ENCODE results near the gene CFB. TPM values are rescaled to one million over a fixed set of nuclear protein-coding genes. Genes with fewer than 3 reads are reported as not detected.

The CFB gene
- 3.2 TPM for total RNA-seq

GRCh38 chr6:31945507-31946369 lies at the start of gene CFB:
CFB (plus strand) TSS chr6:31946095; CDS start chr6:31946222, 127 bp downstream.

GRCh38 chr6:31897612-31898382 lies 48.1 kb upstream of the CFB start, which contains the start of gene EHMT2:
EHMT2 (minus strand) TSS chr6:31897698; CDS start chr6:31897677, 21 bp downstream.

GRCh38 chr6:31901953-31902643 lies 43.8 kb upstream of the CFB start, which contains the start of gene ZBTB12:
ZBTB12 (minus strand) TSS chr6:31902086; CDS start chr6:31901305, 781 bp downstream.

GRCh38 chr6:31927242-31927862 lies 18.5 kb upstream of the CFB start, which contains the start of gene C2:
C2 (plus strand) TSS chr6:31927717; CDS start chr6:31927753, 36 bp downstream.

GRCh38 chr6:31958741-31959739 lies 13.1 kb downstream of the CFB start, which contains the start of the genes NELFE and SKIC2:
NELFE (minus strand) TSS chr6:31958971; CDS start chr6:31958446, 525 bp downstream.
SKIC2 (plus strand) TSS chr6:31959175; CDS start chr6:31959193, 18 bp downstream.

GRCh38 chr6:31971993-31972708 lies 26.3 kb downstream of the CFB start, which contains the start of gene DXO:
DXO (minus strand) TSS chr6:31972138; CDS start chr6:31971675, 463 bp downstream.

GRCh38 chr6:31981744-31982143 lies 35.8 kb downstream of the CFB start, which contains the start of gene C4A:
C4A (plus strand) TSS chr6:31982057; CDS start chr6:31982108, 51 bp downstream.

Small RNAs within 50 kb of the gene (small RNA-seq; reads per million reads assigned to genes)
- gene AL645922.1, result not detected

Other genes starting within 250 kb of the CFB start
- 47.5 TPM for gene ABHD16A, start 242.8 kb upstream of the CFB start, total RNA-seq
- not detected for gene LY6G6F, start 239.2 kb upstream of the CFB start, total RNA-seq
- not detected for gene LY6G6D, start 230.7 kb upstream of the CFB start, total RNA-seq
- not detected for gene LY6G6C, start 224.3 kb upstream of the CFB start, total RNA-seq
- gene MPIG6B, start 222.7 kb upstream of the CFB start, total RNA-seq, result not detected
- 86.3 TPM for gene DDAH2, start 216.8 kb upstream of the CFB start, total RNA-seq
- 44.1 TPM for gene CLIC1, start 209.6 kb upstream of the CFB start, total RNA-seq
- gene MSH5, start 206.1 kb upstream of the CFB start, total RNA-seq, result 8.8 TPM
- gene SAPCD1, start 183.4 kb upstream of the CFB start, total RNA-seq, result 2.1 TPM
- gene VWA7, start 168.8 kb upstream of the CFB start, total RNA-seq, result 0.69 TPM
- 36.0 TPM for gene VARS1, start 150.3 kb upstream of the CFB start, total RNA-seq
- 23.3 TPM for gene LSM2, start 139.1 kb upstream of the CFB start, total RNA-seq
- 8.1 TPM for gene HSPA1L, start 130.8 kb upstream of the CFB start, total RNA-seq
- gene HSPA1A, start 130.6 kb upstream of the CFB start, total RNA-seq, result 190 TPM
- gene HSPA1B, start 118.4 kb upstream of the CFB start, total RNA-seq, result 176 TPM
- 18.2 TPM for gene NEU1, start 83.3 kb upstream of the CFB start, total RNA-seq
- not detected for gene SLC44A4, start 67.1 kb upstream of the CFB start, total RNA-seq
- 78.0 TPM for gene EHMT2, start 48.4 kb upstream of the CFB start, total RNA-seq
- 19.4 TPM for gene ZBTB12, start 44.0 kb upstream of the CFB start, total RNA-seq
- 5.3 TPM for gene C2, start 18.4 kb upstream of the CFB start, total RNA-seq
- 47.5 TPM for gene NELFE, start 12.9 kb downstream of the CFB start, total RNA-seq
- gene SKIC2, start 13.1 kb downstream of the CFB start, total RNA-seq, result 33.0 TPM
- gene DXO, start 26.0 kb downstream of the CFB start, total RNA-seq, result 8.5 TPM
- 45.9 TPM for gene C4A, start 36.0 kb downstream of the CFB start, total RNA-seq
- gene C4B, start 68.7 kb downstream of the CFB start, total RNA-seq, result 47.7 TPM
- 0.23 TPM for gene CYP21A2, start 92.3 kb downstream of the CFB start, total RNA-seq
- 6.0 TPM for gene TNXB, start 163.2 kb downstream of the CFB start, total RNA-seq
- gene ATF6B, start 182.2 kb downstream of the CFB start, total RNA-seq, result 19.8 TPM
- gene FKBPL, start 184.2 kb downstream of the CFB start, total RNA-seq, result 5.8 TPM
- 0.69 TPM for gene PRRT1, start 205.8 kb downstream of the CFB start, total RNA-seq
- 15.0 TPM for gene PPT2, start 208.0 kb downstream of the CFB start, total RNA-seq
- gene EGFL8, start 218.5 kb downstream of the CFB start, total RNA-seq, result 7.8 TPM
- 28.1 TPM for gene AGPAT1, start 230.0 kb downstream of the CFB start, total RNA-seq
- 62.1 TPM for gene RNF5, start 232.3 kb downstream of the CFB start, total RNA-seq
- 0.92 TPM for gene AGER, start 238.2 kb downstream of the CFB start, total RNA-seq
- 29.5 TPM for gene PBX2, start 244.1 kb downstream of the CFB start, total RNA-seq
- 1.4 TPM for gene GPSM3, start 246.5 kb downstream of the CFB start, total RNA-seq